ENCODE measurements around the gene ZNF646. TPM values are rescaled to one million over a fixed set of nuclear protein-coding genes. Genes with fewer than 3 reads are reported as not detected.

Gene ZNF646
- total and polyA plus RNA-seq, 2 of the 13 experiments (the other 11 are each of a cell fraction or from before 2014, with no cell fraction given), result 3.4 to 10.9 TPM

DNA sequence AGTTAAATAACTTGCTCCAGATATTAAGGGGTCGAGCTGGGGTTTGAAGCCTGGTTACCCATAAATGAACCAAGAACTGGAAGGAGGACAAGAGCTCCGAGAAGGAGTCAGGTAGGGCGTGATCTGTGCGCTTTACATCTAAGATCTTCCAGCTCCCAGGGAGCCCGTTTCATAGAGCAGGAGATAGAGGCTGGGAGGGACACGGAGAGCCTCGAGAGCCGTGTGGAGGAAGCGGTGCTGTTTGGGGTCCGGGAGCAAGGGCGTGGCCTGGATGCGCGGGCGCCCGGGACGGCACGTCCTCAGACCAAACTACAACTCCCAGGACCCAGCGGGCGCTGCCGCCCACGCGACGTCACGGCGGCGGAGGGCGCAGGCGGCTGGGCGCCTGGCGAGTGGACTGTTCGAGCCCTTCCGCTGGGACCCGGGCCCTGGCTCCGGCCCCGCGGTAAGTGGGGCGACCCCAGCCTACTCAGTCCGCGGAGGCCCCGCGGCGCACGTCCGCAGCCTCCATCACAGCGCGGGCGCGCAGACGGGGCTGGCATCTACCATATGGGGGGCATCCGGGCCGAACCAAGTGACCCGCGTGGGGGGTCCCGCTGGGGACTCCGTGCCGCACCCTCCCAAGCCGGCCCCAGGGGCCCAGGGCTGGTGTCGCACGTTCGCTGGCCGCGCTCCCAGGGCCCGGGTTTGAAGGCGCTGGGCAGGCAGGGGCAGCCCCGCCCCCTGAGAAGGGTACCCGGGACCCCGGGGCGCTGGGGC, 34.0 kb downstream of the ZNF646 start, which contains the start of gene BCKDK:
BCKDK (plus strand) TSS at position 352 of the 759 bp plus-strand sequence. CDS start 838 bp downstream, outside the sequence.
- Histone ChIP-seq H3K79me2 (ENCODE audit: insufficient read depth, low read length) (peaks cover 12% of the 10 kb centered on the region), H3K9me3 (ENCODE audit: low read length) (no peaks in the 10 kb centered on the region), H3K4me2 (ENCODE audit: low read depth, low read length) (peak within 1 kb of the TSS; percentile 94), H3K4me1 (ENCODE audit: insufficient read depth, low read length) (peaks cover 42% of the 10 kb centered on the region), H3K27me3 (ENCODE audit: control insufficient read depth in 1 of 2, insufficient read depth in 2 of 2, low read length in 2 of 2) (no peaks in the 10 kb centered on the region), H3K27ac (ENCODE audit: extremely low read length, insufficient read depth, low read length) (peak within 1 kb of the TSS; percentile 54), H3K4me3 (replicated peaks in 1 of 3; ENCODE audit: insufficient read depth in 1 of 3, low read depth in 2 of 3, low read length in 3 of 3) (peak within 1 kb of the TSS; percentile 87 to 100 (median 94)), H4K20me1 (ENCODE audit: insufficient read depth, low read length) (no peaks in the 10 kb centered on the region), H3K36me3 (replicated peaks in 1 of 2; ENCODE audit: control insufficient read depth in 1 of 2, insufficient read depth in 2 of 2, low read length in 2 of 2) (peaks cover 20 to 35% of the 10 kb centered on the region in 2 experiments), H3K9ac (ENCODE audit: insufficient read depth, low read depth, low read length) (peak within 1 kb of the TSS; percentile 90), H2AFZ (ENCODE audit: low read length) (peak within 1 kb of the TSS; percentile 24)
- FAIRE-seq, result peak; percentile 82
- CTCF ChIA-PET (ENCODE audit: low intra/inter-chr PET ratio, low total read pairs), result no interaction called here
- ATAC-seq, result peak; percentile 87
- 3% methylated on average over 25 of the region's 68 CpGs for WGBS (ENCODE audit: low lambda C conversion rate)
- in situ Hi-C loops (cut with HindIII; ENCODE audit: extremely low pct_ligation_motif_present, low pct_unique_long_range_greater_than_20kb) (no loop called here), intact Hi-C loops (cut with micrococcal nuclease; ENCODE audit: unreplicated experiment) (loop anchor here (5.0 kb wide), 1 partner anchor 49 kb away; no protein-coding TSS in a partner anchor)
- POLR2A ChIA-PET, result interaction anchor here (1.3 to 3.7 kb wide), 2 partner anchors 9 to 34 kb away, joined by 4 to 17 read pairs; partner anchors contain the start of gene KAT8
- peak; percentile 58 for DNase-seq (ENCODE audit: low spot score)
- no TSS peak for BruUV-seq (replicated peaks)
- TF ChIP-seq KAT8 (CRISPR knock-in tag; IDR thresholded peaks at IDR 0.05), result peak; percentile 68
- TF ChIP-seq ZNF850 (CRISPR knock-in tag; conservative IDR thresholded peaks at IDR 0.05), result peak; percentile 79; the same call in 1 of the 2 replicates
- no peak for TF ChIP-seq CC2D1A (CRISPR knock-in tag; IDR thresholded peaks at IDR 0.05)
- TF ChIP-seq FOXK2 (IDR thresholded peaks at IDR 0.05), result no peak
- no peak for TF ChIP-seq MYNN (CRISPR knock-in tag; IDR thresholded peaks at IDR 0.05; ENCODE audit: low read depth)
- TF ChIP-seq STAG1 (CRISPR knock-in tag; IDR thresholded peaks at IDR 0.05), result 0 out of 2 replicates have a peak, but pooled peaks have one; percentile 7
- TF ChIP-seq, protein P1, sequence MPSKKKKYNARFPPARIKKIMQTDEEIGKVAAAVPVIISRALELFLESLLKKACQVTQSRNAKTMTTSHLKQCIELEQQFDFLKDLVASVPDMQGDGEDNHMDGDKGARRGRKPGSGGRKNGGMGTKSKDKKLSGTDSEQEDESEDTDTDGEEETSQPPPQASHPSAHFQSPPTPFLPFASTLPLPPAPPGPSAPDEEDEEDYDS (CRISPR knock-in tag; IDR thresholded peaks at IDR 0.05), result peak; percentile 81
- TF ChIP-seq ZNF558 (CRISPR knock-in tag; IDR thresholded peaks at IDR 0.05; ENCODE audit: borderline replicate concordance), result peak; percentile 52; the same call in 1 of the 2 replicates
- peak; percentile 85 for TF ChIP-seq ZSCAN29 (CRISPR knock-in tag; conservative IDR thresholded peaks at IDR 0.05)
- TF ChIP-seq, protein P2, sequence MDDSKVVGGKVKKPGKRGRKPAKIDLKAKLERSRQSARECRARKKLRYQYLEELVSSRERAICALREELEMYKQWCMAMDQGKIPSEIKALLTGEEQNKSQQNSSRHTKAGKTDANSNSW (CRISPR knock-in tag; IDR thresholded peaks at IDR 0.05; ENCODE audit: borderline replicate concordance), result no peak
- TF ChIP-seq ZFP90 (CRISPR knock-in tag; IDR thresholded peaks at IDR 0.05; ENCODE audit: borderline replicate concordance), result no peak; the same call in 1 of the 2 replicates
- peak; percentile 21; the same call in 1 of the 2 replicates for TF ChIP-seq BCL6 (CRISPR knock-in tag; IDR thresholded peaks at IDR 0.05)
- no peak for TF ChIP-seq ZNF343 (CRISPR knock-in tag; IDR thresholded peaks at IDR 0.05)
- no peak for TF ChIP-seq ZNF83 (CRISPR knock-in tag; IDR thresholded peaks at IDR 0.05; ENCODE audit: borderline replicate concordance)
- peak; percentile 92 for TF ChIP-seq SPEN (CRISPR knock-in tag; IDR thresholded peaks at IDR 0.05; ENCODE audit: low read depth)
- TF ChIP-seq, protein P3, sequence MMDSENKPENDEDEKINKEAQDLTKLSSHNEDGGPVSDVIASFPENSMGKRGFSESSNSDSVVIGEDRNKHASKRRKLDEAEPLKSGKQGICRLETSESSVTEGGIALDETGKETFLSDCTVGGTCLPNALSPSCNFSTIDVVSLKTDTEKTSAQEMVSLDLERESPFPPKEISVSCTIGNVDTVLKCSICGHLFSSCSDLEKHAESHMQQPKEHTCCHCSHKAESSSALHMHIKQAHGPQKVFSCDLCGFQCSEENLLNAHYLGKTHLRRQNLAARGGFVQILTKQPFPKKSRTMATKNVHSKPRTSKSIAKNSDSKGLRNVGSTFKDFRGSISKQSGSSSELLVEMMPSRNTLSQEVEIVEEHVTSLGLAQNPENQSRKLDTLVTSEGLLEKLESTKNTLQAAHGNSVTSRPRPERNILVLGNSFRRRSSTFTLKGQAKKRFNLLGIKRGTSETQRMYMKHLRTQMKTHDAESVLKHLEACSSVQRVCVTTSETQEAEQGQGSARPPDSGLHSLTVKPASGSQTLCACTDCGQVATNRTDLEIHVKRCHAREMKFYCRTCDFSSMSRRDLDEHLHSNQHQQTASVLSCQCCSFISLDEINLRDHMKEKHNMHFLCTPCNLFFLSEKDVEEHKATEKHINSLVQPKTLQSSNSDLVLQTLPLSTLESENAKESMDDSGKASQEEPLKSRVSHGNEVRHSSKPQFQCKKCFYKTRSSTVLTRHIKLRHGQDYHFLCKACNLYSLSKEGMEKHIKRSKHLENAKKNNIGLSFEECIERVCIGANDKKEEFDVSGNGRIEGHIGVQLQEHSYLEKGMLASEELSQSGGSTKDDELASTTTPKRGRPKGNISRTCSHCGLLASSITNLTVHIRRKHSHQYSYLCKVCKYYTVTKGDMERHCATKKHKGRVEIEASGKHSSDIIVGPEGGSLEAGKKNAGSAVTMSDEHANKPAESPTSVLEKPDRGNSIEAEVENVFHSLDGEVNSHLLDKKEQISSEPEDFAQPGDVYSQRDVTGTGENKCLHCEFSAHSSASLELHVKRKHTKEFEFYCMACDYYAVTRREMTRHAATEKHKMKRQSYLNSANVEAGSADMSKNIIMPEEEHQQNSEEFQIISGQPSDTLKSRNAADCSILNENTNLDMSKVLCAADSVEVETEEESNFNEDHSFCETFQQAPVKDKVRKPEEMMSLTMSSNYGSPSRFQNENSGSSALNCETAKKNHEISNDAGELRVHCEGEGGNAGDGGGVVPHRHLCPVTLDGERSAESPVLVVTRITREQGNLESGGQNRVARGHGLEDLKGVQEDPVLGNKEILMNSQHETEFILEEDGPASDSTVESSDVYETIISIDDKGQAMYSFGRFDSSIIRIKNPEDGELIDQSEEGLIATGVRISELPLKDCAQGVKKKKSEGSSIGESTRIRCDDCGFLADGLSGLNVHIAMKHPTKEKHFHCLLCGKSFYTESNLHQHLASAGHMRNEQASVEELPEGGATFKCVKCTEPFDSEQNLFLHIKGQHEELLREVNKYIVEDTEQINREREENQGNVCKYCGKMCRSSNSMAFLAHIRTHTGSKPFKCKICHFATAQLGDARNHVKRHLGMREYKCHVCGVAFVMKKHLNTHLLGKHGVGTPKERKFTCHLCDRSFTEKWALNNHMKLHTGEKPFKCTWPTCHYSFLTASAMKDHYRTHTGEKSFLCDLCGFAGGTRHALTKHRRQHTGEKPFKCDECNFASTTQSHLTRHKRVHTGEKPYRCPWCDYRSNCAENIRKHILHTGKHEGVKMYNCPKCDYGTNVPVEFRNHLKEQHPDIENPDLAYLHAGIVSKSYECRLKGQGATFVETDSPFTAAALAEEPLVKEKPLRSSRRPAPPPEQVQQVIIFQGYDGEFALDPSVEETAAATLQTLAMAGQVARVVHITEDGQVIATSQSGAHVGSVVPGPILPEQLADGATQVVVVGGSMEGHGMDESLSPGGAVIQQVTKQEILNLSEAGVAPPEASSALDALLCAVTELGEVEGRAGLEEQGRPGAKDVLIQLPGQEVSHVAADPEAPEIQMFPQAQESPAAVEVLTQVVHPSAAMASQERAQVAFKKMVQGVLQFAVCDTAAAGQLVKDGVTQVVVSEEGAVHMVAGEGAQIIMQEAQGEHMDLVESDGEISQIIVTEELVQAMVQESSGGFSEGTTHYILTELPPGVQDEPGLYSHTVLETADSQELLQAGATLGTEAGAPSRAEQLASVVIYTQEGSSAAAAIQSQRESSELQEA (CRISPR knock-in tag; IDR thresholded peaks at IDR 0.05; ENCODE audit: not compliant biosample characterization), result no peak
